ENCODE data around the gene AUTS2.

GRCh38 chr7:70592171-70592570, 993.9 kb downstream of the AUTS2 start:
- TF ChIP-seq, protein P1, sequence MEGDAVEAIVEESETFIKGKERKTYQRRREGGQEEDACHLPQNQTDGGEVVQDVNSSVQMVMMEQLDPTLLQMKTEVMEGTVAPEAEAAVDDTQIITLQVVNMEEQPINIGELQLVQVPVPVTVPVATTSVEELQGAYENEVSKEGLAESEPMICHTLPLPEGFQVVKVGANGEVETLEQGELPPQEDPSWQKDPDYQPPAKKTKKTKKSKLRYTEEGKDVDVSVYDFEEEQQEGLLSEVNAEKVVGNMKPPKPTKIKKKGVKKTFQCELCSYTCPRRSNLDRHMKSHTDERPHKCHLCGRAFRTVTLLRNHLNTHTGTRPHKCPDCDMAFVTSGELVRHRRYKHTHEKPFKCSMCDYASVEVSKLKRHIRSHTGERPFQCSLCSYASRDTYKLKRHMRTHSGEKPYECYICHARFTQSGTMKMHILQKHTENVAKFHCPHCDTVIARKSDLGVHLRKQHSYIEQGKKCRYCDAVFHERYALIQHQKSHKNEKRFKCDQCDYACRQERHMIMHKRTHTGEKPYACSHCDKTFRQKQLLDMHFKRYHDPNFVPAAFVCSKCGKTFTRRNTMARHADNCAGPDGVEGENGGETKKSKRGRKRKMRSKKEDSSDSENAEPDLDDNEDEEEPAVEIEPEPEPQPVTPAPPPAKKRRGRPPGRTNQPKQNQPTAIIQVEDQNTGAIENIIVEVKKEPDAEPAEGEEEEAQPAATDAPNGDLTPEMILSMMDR (IDR thresholded peaks at IDR 0.05; ENCODE audit: poor library complexity, severe bottlenecking) = no peak
- TF ChIP-seq POLR2AphosphoS5 (IDR thresholded peaks at IDR 0.05) (no peak), EZH2 (IDR thresholded peaks at IDR 0.05; ENCODE audit: borderline replicate concordance, insufficient read depth, low read length, poor library complexity, severe bottlenecking) (no peak), TAF1 (IDR thresholded peaks at IDR 0.05; ENCODE audit: low read depth) (no peak), MXI1 (conservative IDR thresholded peaks at IDR 0.05; ENCODE audit: poor library complexity, severe bottlenecking) (no peak), RAD21 (conservative IDR thresholded peaks at IDR 0.05) (no peak), EP300 (conservative IDR thresholded peaks at IDR 0.05; ENCODE audit: poor library complexity, severe bottlenecking) (no peak)
- TF ChIP-seq, protein P2, sequence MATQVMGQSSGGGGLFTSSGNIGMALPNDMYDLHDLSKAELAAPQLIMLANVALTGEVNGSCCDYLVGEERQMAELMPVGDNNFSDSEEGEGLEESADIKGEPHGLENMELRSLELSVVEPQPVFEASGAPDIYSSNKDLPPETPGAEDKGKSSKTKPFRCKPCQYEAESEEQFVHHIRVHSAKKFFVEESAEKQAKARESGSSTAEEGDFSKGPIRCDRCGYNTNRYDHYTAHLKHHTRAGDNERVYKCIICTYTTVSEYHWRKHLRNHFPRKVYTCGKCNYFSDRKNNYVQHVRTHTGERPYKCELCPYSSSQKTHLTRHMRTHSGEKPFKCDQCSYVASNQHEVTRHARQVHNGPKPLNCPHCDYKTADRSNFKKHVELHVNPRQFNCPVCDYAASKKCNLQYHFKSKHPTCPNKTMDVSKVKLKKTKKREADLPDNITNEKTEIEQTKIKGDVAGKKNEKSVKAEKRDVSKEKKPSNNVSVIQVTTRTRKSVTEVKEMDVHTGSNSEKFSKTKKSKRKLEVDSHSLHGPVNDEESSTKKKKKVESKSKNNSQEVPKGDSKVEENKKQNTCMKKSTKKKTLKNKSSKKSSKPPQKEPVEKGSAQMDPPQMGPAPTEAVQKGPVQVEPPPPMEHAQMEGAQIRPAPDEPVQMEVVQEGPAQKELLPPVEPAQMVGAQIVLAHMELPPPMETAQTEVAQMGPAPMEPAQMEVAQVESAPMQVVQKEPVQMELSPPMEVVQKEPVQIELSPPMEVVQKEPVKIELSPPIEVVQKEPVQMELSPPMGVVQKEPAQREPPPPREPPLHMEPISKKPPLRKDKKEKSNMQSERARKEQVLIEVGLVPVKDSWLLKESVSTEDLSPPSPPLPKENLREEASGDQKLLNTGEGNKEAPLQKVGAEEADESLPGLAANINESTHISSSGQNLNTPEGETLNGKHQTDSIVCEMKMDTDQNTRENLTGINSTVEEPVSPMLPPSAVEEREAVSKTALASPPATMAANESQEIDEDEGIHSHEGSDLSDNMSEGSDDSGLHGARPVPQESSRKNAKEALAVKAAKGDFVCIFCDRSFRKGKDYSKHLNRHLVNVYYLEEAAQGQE (IDR thresholded peaks at IDR 0.05; ENCODE audit: borderline replicate concordance) = no peak
